H1 (cell line): ENCODE results near the gene TBX4. TPM values are rescaled to one million over a fixed set of nuclear protein-coding genes. Genes with fewer than 3 reads are reported as not detected.

Experiments
- ASH2L ChIP-seq: fragments of 200-600, 300-600 bp; sonication (generic); IDR thresholded peaks from one replicate; pipeline ENCODE4 v1.7.1; 2017; ENCODE audit warnings: low read length
- CREB1 ChIP-seq: IDR thresholded peaks from 2 replicates; pipeline ENCODE4 v1.6.1; 2012; ENCODE audit warnings: inconsistent platforms
- CTBP2 ChIP-seq: IDR thresholded peaks from 2 replicates; pipeline ENCODE4 v1.7.0; 2011; ENCODE audit warnings: borderline replicate concordance, mild to moderate bottlenecking, moderate library complexity, mixed read lengths, low read length; ENCODE audit not compliant: insufficient read depth, insufficient read length
- JUN ChIP-seq: IDR thresholded peaks from 2 replicates; pipeline ENCODE4 v1.6.1; 2011; ENCODE audit warnings: low read depth, mild to moderate bottlenecking, improper control_type of control experiment, low read length
- SIN3A ChIP-seq, 2 experiments: IDR thresholded peaks in 1 of 2; conservative IDR thresholded peaks in 1 of 2; 2 replicates each; pipeline ENCODE4 v1.6.1; 2011 to 2012; ENCODE audit warnings: low read length in 2 of 2, improper control_type of control experiment in 1 of 2, low read depth in 1 of 2, mild to moderate bottlenecking in 1 of 2
- polyA plus RNA-seq, 7 experiments: library from polyadenylated mRNA; depleted of rRNA in 3 of 7; stranded (reverse) in 5 of 7; unstranded in 2 of 7; fragments of >200 nt in 5 of 7; fragments of 200-250 nt in 2 of 7; gene quantifications; 1 replicate in 5 of 7; 2 replicates in 1 of 7; 4 replicates in 1 of 7; pipeline versions ENCODE4 v1.2.1 to v1.2.3, GENCODE V29; 2011 to 2013; ENCODE audit warnings: missing spikeins in 2 of 7, mixed read lengths in 2 of 7
- total RNA-seq: library from RNA; stranded (reverse); fragmentation: NEBNext Ultra II Directional; extraction: Animal tissue kit (Norgen Biotek cat#: 25700); gene quantifications from 2 replicates; pipeline ENCODE4 v1.2.1, GENCODE V29; 2021
- TF ChIP-seq, protein P1 (sequence below): fragments of 300-600 bp; sonication (generic); IDR thresholded peaks from 2 replicates; pipeline ENCODE4 v1.7.1; 2012; ENCODE audit warnings: low read length, moderate library complexity, mild to moderate bottlenecking, inconsistent platforms; ENCODE audit not compliant: insufficient replicate concordance

Gene TBX4
- total and polyA plus RNA-seq, 2 of the 8 experiments (the other 6 are each of a cell fraction or from before 2014, with no cell fraction given) = 0.02 TPM; not detected in 1

DNA sequence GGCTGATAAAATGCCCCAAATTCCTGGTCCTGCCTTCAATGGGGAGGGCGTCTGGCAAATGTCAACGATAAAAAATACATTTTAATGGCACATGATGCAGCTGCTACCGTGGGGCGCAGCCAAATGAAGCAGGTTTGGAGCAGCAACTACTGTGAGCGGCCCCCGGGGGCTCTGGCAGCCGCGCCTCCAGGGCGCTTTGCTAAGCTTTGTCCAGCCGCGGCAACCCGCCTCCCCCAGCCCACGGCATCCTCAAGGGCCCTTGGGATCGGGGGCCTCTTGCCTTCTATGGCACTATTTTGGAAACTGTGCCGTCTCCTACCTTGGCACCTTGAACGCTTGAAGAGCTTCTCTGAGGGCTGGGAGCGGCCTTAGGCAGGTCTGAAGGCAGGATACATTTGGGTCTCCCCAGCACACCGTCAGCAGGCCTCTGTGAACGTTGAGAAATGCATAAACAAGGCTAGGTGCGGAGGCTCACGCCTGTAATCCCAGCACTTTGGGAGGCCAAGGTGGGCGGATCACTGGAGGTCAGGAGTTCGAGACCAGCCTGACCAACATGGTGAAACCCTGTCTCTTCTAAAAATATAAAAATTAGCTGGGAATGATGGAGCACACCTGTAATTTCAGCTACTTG lies 25.1 kb downstream of the TBX4 start (continued):
- TF ChIP-seq, protein P1, sequence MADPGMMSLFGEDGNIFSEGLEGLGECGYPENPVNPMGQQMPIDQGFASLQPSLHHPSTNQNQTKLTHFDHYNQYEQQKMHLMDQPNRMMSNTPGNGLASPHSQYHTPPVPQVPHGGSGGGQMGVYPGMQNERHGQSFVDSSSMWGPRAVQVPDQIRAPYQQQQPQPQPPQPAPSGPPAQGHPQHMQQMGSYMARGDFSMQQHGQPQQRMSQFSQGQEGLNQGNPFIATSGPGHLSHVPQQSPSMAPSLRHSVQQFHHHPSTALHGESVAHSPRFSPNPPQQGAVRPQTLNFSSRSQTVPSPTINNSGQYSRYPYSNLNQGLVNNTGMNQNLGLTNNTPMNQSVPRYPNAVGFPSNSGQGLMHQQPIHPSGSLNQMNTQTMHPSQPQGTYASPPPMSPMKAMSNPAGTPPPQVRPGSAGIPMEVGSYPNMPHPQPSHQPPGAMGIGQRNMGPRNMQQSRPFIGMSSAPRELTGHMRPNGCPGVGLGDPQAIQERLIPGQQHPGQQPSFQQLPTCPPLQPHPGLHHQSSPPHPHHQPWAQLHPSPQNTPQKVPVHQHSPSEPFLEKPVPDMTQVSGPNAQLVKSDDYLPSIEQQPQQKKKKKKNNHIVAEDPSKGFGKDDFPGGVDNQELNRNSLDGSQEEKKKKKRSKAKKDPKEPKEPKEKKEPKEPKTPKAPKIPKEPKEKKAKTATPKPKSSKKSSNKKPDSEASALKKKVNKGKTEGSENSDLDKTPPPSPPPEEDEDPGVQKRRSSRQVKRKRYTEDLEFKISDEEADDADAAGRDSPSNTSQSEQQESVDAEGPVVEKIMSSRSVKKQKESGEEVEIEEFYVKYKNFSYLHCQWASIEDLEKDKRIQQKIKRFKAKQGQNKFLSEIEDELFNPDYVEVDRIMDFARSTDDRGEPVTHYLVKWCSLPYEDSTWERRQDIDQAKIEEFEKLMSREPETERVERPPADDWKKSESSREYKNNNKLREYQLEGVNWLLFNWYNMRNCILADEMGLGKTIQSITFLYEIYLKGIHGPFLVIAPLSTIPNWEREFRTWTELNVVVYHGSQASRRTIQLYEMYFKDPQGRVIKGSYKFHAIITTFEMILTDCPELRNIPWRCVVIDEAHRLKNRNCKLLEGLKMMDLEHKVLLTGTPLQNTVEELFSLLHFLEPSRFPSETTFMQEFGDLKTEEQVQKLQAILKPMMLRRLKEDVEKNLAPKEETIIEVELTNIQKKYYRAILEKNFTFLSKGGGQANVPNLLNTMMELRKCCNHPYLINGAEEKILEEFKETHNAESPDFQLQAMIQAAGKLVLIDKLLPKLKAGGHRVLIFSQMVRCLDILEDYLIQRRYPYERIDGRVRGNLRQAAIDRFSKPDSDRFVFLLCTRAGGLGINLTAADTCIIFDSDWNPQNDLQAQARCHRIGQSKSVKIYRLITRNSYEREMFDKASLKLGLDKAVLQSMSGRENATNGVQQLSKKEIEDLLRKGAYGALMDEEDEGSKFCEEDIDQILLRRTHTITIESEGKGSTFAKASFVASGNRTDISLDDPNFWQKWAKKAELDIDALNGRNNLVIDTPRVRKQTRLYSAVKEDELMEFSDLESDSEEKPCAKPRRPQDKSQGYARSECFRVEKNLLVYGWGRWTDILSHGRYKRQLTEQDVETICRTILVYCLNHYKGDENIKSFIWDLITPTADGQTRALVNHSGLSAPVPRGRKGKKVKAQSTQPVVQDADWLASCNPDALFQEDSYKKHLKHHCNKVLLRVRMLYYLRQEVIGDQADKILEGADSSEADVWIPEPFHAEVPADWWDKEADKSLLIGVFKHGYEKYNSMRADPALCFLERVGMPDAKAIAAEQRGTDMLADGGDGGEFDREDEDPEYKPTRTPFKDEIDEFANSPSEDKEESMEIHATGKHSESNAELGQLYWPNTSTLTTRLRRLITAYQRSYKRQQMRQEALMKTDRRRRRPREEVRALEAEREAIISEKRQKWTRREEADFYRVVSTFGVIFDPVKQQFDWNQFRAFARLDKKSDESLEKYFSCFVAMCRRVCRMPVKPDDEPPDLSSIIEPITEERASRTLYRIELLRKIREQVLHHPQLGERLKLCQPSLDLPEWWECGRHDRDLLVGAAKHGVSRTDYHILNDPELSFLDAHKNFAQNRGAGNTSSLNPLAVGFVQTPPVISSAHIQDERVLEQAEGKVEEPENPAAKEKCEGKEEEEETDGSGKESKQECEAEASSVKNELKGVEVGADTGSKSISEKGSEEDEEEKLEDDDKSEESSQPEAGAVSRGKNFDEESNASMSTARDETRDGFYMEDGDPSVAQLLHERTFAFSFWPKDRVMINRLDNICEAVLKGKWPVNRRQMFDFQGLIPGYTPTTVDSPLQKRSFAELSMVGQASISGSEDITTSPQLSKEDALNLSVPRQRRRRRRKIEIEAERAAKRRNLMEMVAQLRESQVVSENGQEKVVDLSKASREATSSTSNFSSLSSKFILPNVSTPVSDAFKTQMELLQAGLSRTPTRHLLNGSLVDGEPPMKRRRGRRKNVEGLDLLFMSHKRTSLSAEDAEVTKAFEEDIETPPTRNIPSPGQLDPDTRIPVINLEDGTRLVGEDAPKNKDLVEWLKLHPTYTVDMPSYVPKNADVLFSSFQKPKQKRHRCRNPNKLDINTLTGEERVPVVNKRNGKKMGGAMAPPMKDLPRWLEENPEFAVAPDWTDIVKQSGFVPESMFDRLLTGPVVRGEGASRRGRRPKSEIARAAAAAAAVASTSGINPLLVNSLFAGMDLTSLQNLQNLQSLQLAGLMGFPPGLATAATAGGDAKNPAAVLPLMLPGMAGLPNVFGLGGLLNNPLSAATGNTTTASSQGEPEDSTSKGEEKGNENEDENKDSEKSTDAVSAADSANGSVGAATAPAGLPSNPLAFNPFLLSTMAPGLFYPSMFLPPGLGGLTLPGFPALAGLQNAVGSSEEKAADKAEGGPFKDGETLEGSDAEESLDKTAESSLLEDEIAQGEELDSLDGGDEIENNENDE = no peak
- TF ChIP-seq JUN (no peak), SIN3A (conservative IDR thresholded peaks at IDR 0.05 in 1 of 2, IDR thresholded peaks at IDR 0.05 in 1 of 2; ENCODE audit: low read depth in 1 of 2, low read length in 2 of 2) (no peak), CTBP2 (no peak), CREB1 (no peak), ASH2L (no peak)
